A673 (cell line): ENCODE data around the gene CAVIN1. TPM values are rescaled to one million over a fixed set of nuclear protein-coding genes. Genes with fewer than 3 reads are reported as not detected.

Experiments used
- BruUV-seq: library from RNA; stranded (reverse); fragments of 400-500 nt; replicated peaks from 2 replicates; lab custom pipeline; 2021; lab: Mats Ljungman, UMichigan
- CTCF ChIA-PET: fragments of 300-600 bp; sonication (Branson Sonifier 250); formaldehyde crosslinking; loops from one replicate; lab custom pipeline; 2022; ENCODE audit warnings: antibody characterized with exemption; lab: Charles Lee
- POLR2A ChIA-PET: fragments of 300-600 bp; sonication (Branson Sonifier 250); formaldehyde crosslinking; loops from one replicate; lab custom pipeline; 2022; ENCODE audit warnings: antibody characterized with exemption; ENCODE audit not compliant: low non-redundant PET; lab: Charles Lee
- DNase-seq: peaks from one replicate; pipeline ENCODE4 v3.0.0-alpha.2; 2015; ENCODE audit warnings: low spot score
- H3K27ac ChIP-seq: fragments of 200-600 bp; sonication (generic); 2 replicates; pipeline ENCODE4 v1.5.1; 2016; ENCODE audit warnings: mixed run types, low read depth, mild to moderate bottlenecking, mixed read lengths, antibody characterized with exemption, low read length; ENCODE audit not compliant: poor library complexity, severe bottlenecking
- H3K27me3 ChIP-seq: fragments of 200-600 bp; sonication (generic); replicated peaks from 2 replicates; pipeline ENCODE4 v1.6.1; 2017; ENCODE audit warnings: mixed run types, low read depth, mild to moderate bottlenecking, mixed read lengths, antibody characterized with exemption, low read length; ENCODE audit not compliant: insufficient read depth, poor library complexity
- H3K36me3 ChIP-seq: fragments of 200-600 bp; sonication (generic); 2 replicates; pipeline ENCODE4 v1.6.1; 2016; ENCODE audit warnings: mixed run types, mild to moderate bottlenecking, mixed read lengths, antibody characterized with exemption, low read length; ENCODE audit not compliant: insufficient read depth, poor library complexity, severe bottlenecking
- H3K4me1 ChIP-seq: fragments of 200-600 bp; sonication (generic); 2 replicates; pipeline ENCODE4 v1.6.1; 2017; ENCODE audit warnings: mixed run types, mild to moderate bottlenecking, mixed read lengths, antibody characterized with exemption, low read length; ENCODE audit not compliant: insufficient read depth, poor library complexity, severe bottlenecking
- H3K4me3 ChIP-seq: fragments of 200-600 bp; sonication (generic); 2 replicates; pipeline ENCODE4 v1.5.1; 2016; ENCODE audit warnings: low read depth, mixed run types, mild to moderate bottlenecking, mixed read lengths, low read length; ENCODE audit not compliant: poor library complexity, severe bottlenecking
- H3K9me3 ChIP-seq: fragments of 200-600 bp; sonication (generic); 2 replicates; pipeline ENCODE4 v1.6.1; 2016; ENCODE audit warnings: mixed run types, low read depth, mild to moderate bottlenecking, mixed read lengths, antibody characterized with exemption, low read length; ENCODE audit not compliant: poor library complexity, severe bottlenecking
- CTCF ChIP-seq: fragments of 300-800, 200-600 bp; sonication (generic); conservative IDR thresholded peaks from 2 replicates; pipeline ENCODE4 v1.5.1; 2017; ENCODE audit warnings: low read depth, mild to moderate bottlenecking, antibody characterized with exemption, low read length, moderate library complexity, mixed read lengths
- EZH2 ChIP-seq: fragments of 200-600 bp; sonication (generic); IDR thresholded peaks from 2 replicates; pipeline ENCODE4 v1.6.1; 2017; ENCODE audit warnings: borderline replicate concordance, low read depth, mild to moderate bottlenecking, mixed read lengths, antibody characterized with exemption, low read length; ENCODE audit not compliant: poor library complexity, severe bottlenecking
- intact Hi-C: fragments of 100-400 bp; cut with micrococcal nuclease; formaldehyde crosslinking; loops from one replicate; pipeline ENCODE4 v1.10.0; 2022; ENCODE audit not compliant: unreplicated experiment
- total RNA-seq: library from RNA; stranded (reverse); gene quantifications from 2 replicates; pipeline ENCODE4 v1.2.3, GENCODE V29; 2021

Gene CAVIN1
- total RNA-seq, 1 experiment from 2014 or later = 19.9 TPM

GRCh38 chr17:42414704-42415409 lies 8.2 kb downstream of the CAVIN1 start:
- no peak for DNase-seq
- BruUV-seq = no TSS peak
- ChIA-PET CTCF (interaction anchor here (0.7 kb wide), 1 partner anchor 1137 kb away, joined by 8 read pairs; no protein-coding TSS in a partner anchor), POLR2A (interaction anchor here (0.6 kb wide), 1 partner anchor 572 kb away, joined by 3 read pairs; no protein-coding TSS in a partner anchor)
- no peak overlapping the region for H3K27ac ChIP-seq
- H3K4me3 ChIP-seq = no peak overlapping the region
- H3K4me1 ChIP-seq = no peaks in the 10 kb centered on the region
- TF ChIP-seq EZH2 = no peak
- TF ChIP-seq CTCF = no peak
- no peaks in the 10 kb centered on the region for H3K36me3 ChIP-seq
- H3K9me3 ChIP-seq = no peaks in the 10 kb centered on the region
- no peaks in the 10 kb centered on the region for H3K27me3 ChIP-seq
- intact Hi-C loops = no loop called here

GRCh38 chr17:42413464-42414040 lies 9.5 kb downstream of the CAVIN1 start:
- intact Hi-C loops = no loop called here
- H3K9me3 ChIP-seq = no peaks in the 10 kb centered on the region
- H3K27me3 ChIP-seq = no peaks in the 10 kb centered on the region
- CTCF ChIA-PET = no interaction called here
- TF ChIP-seq CTCF = no peak
- TF ChIP-seq EZH2 = no peak
- DNase-seq = no peak
- no TSS peak for BruUV-seq
- no peaks in the 10 kb centered on the region for H3K4me1 ChIP-seq
- no peak overlapping the region for H3K27ac ChIP-seq
- H3K4me3 ChIP-seq = no peak overlapping the region
- POLR2A ChIA-PET = no interaction called here
- H3K36me3 ChIP-seq = no peaks in the 10 kb centered on the region

- ChIA-PET CTCF (no interaction called here), POLR2A (no interaction called here)
- TF ChIP-seq EZH2 (no peak), CTCF (no peak)
- DNase-seq = no peak
- Histone ChIP-seq H3K27ac (no peak overlapping the region), H3K4me1 (peaks cover 13% of the 10 kb centered on the region), H3K36me3 (no peaks in the 10 kb centered on the region), H3K27me3 (no peaks in the 10 kb centered on the region), H3K4me3 (no peak overlapping the region), H3K9me3 (no peaks in the 10 kb centered on the region)
- BruUV-seq = no TSS peak
- intact Hi-C loops = no loop called here
These were observed 11.0 kb downstream of the CAVIN1 start for GRCh38 chr17:42411905-42412679.
